HEK293 (cell line): ENCODE measurements around the gene CAMK2B.
A peak's percentile ranks its signal among the peaks of the same experiment; 100 is the strongest.

ENCODE experiments used
- GLIS1 ChIP-seq: fragments of 450-650 bp; formaldehyde crosslinking; IDR thresholded peaks from 2 replicates; pipeline ENCODE4 v1.5.1; 2016; ENCODE audit warnings: missing biosample characterization, missing genetic modification characterization
- HOXA7 ChIP-seq: sonication (generic); formaldehyde crosslinking; IDR thresholded peaks from 2 replicates; pipeline ENCODE4 v1.8.1; 2022; ENCODE audit warnings: missing genetic modification reagents, borderline replicate concordance
- KLF17 ChIP-seq: fragments of 450-650 bp; formaldehyde crosslinking; IDR thresholded peaks from 2 replicates; pipeline ENCODE4 v1.5.1; 2016; ENCODE audit warnings: missing biosample characterization, missing genetic modification characterization
- OSR2 ChIP-seq: fragments of 450-650 bp; formaldehyde crosslinking; IDR thresholded peaks from 2 replicates; pipeline ENCODE4 v1.5.1; 2016; ENCODE audit warnings: missing biosample characterization, missing genetic modification characterization
- SCRT1 ChIP-seq: fragments of 450-650 bp; formaldehyde crosslinking; IDR thresholded peaks from 2 replicates; pipeline ENCODE4 v1.5.1; 2016; ENCODE audit warnings: missing biosample characterization, missing genetic modification characterization, borderline replicate concordance
- SCRT2 ChIP-seq: fragments of 450-650 bp; formaldehyde crosslinking; IDR thresholded peaks from 2 replicates; pipeline ENCODE4 v1.5.1; 2016; ENCODE audit warnings: missing biosample characterization, missing genetic modification characterization
- SP7 ChIP-seq: fragments of 450-650 bp; formaldehyde crosslinking; IDR thresholded peaks from 2 replicates; pipeline ENCODE4 v1.5.1; 2016; ENCODE audit warnings: missing biosample characterization, missing genetic modification characterization
- ZBTB20 ChIP-seq: fragments of 450-650 bp; formaldehyde crosslinking; IDR thresholded peaks from 2 replicates; pipeline ENCODE4 v1.5.1; 2016; ENCODE audit warnings: missing biosample characterization, missing genetic modification characterization
- ZBTB6 ChIP-seq: fragments of 450-650 bp; formaldehyde crosslinking; IDR thresholded peaks from 2 replicates; pipeline ENCODE4 v1.5.1; 2017; ENCODE audit warnings: missing biosample characterization, missing genetic modification characterization
- ZBTB8A ChIP-seq: fragments of 450-650 bp; formaldehyde crosslinking; IDR thresholded peaks from 2 replicates; pipeline ENCODE4 v1.5.1; 2016; ENCODE audit warnings: missing biosample characterization, missing genetic modification characterization
- ZFHX2 ChIP-seq: fragments of 450-650 bp; formaldehyde crosslinking; conservative IDR thresholded peaks from 2 replicates; pipeline ENCODE4 v1.5.1; 2016; ENCODE audit warnings: missing biosample characterization, missing genetic modification characterization
- ZFP41 ChIP-seq: fragments of 450-650 bp; formaldehyde crosslinking; IDR thresholded peaks from 2 replicates; pipeline ENCODE4 v1.5.1; 2016; ENCODE audit warnings: missing biosample characterization, missing genetic modification characterization, borderline replicate concordance
- ZFP69B ChIP-seq: fragments of 450-650 bp; formaldehyde crosslinking; IDR thresholded peaks from 2 replicates; pipeline ENCODE4 v1.5.1; 2016; ENCODE audit warnings: missing biosample characterization, missing genetic modification characterization
- ZNF132 ChIP-seq: fragments of 450-650 bp; formaldehyde crosslinking; IDR thresholded peaks from 2 replicates; pipeline ENCODE4 v1.5.1; 2017; ENCODE audit warnings: missing biosample characterization, missing genetic modification characterization, borderline replicate concordance
- ZNF23 ChIP-seq: fragments of 450-650 bp; formaldehyde crosslinking; IDR thresholded peaks from 2 replicates; pipeline ENCODE4 v1.5.1; 2016; ENCODE audit warnings: missing biosample characterization, missing genetic modification characterization, borderline replicate concordance
- ZNF239 ChIP-seq: fragments of 450-650 bp; formaldehyde crosslinking; IDR thresholded peaks from 2 replicates; pipeline ENCODE4 v1.5.1; 2016; ENCODE audit warnings: missing biosample characterization, missing genetic modification characterization
- ZNF311 ChIP-seq: fragments of 450-650 bp; formaldehyde crosslinking; IDR thresholded peaks from 2 replicates; pipeline ENCODE4 v1.5.1; 2017; ENCODE audit warnings: missing biosample characterization, missing genetic modification characterization, borderline replicate concordance
- ZNF341 ChIP-seq: fragments of 450-650 bp; formaldehyde crosslinking; IDR thresholded peaks from 2 replicates; pipeline ENCODE4; 2016; ENCODE audit warnings: low read depth, missing biosample characterization, missing genetic modification characterization
- ZNF350 ChIP-seq: fragments of 450-650 bp; formaldehyde crosslinking; IDR thresholded peaks from 2 replicates; pipeline ENCODE4 v1.5.0; 2017; ENCODE audit warnings: missing biosample characterization, mild to moderate bottlenecking, missing genetic modification characterization
- ZNF423 ChIP-seq: fragments of 450-650 bp; formaldehyde crosslinking; IDR thresholded peaks from 2 replicates; pipeline ENCODE4 v1.5.1; 2016; ENCODE audit warnings: missing biosample characterization, missing genetic modification characterization
- ZNF514 ChIP-seq: fragments of 450-650 bp; formaldehyde crosslinking; IDR thresholded peaks from 2 replicates; pipeline ENCODE4 v1.5.1; 2016; ENCODE audit warnings: missing biosample characterization, missing genetic modification characterization
- ZNF521 ChIP-seq: fragments of 450-650 bp; formaldehyde crosslinking; IDR thresholded peaks from 2 replicates; pipeline ENCODE4 v1.5.1; 2017; ENCODE audit warnings: missing biosample characterization, mild to moderate bottlenecking, missing genetic modification characterization
- ZNF558 ChIP-seq: fragments of 450-650 bp; formaldehyde crosslinking; IDR thresholded peaks from 2 replicates; pipeline ENCODE4 v1.5.1; 2016; ENCODE audit warnings: missing biosample characterization, missing genetic modification characterization
- ZNF610 ChIP-seq: fragments of 450-650 bp; formaldehyde crosslinking; IDR thresholded peaks from 2 replicates; pipeline ENCODE4 v1.5.1; 2016; ENCODE audit warnings: missing biosample characterization, missing genetic modification characterization, borderline replicate concordance
- ZNF621 ChIP-seq: fragments of 450-650 bp; formaldehyde crosslinking; IDR thresholded peaks from 2 replicates; pipeline ENCODE4 v1.5.1; 2017; ENCODE audit warnings: missing biosample characterization, missing genetic modification characterization
- ZNF623 ChIP-seq: fragments of 450-650 bp; formaldehyde crosslinking; IDR thresholded peaks from 2 replicates; pipeline ENCODE4 v1.5.1; 2016; ENCODE audit warnings: missing biosample characterization, missing genetic modification characterization
- ZNF624 ChIP-seq: fragments of 450-650 bp; formaldehyde crosslinking; IDR thresholded peaks from 2 replicates; pipeline ENCODE4 v1.5.1; 2017; ENCODE audit warnings: missing biosample characterization, missing genetic modification characterization
- ZNF626 ChIP-seq: fragments of 450-650 bp; sonication (Bioruptor Pico); formaldehyde crosslinking; IDR thresholded peaks from 2 replicates; pipeline ENCODE4 v1.5.1; 2018; ENCODE audit warnings: missing biosample characterization, missing genetic modification characterization, inconsistent platforms
- ZNF660 ChIP-seq: fragments of 450-650 bp; IDR thresholded peaks from 2 replicates; pipeline ENCODE4 v1.5.1; 2018; ENCODE audit warnings: missing biosample characterization, mild to moderate bottlenecking, missing genetic modification characterization
- ZNF747 ChIP-seq: fragments of 450-650 bp; formaldehyde crosslinking; IDR thresholded peaks from 2 replicates; pipeline ENCODE4 v1.5.1; 2016; ENCODE audit warnings: missing biosample characterization, missing genetic modification characterization
- TF ChIP-seq, protein P1 (sequence below): fragments of 450-650 bp; formaldehyde crosslinking; IDR thresholded peaks from 2 replicates; pipeline ENCODE4 v1.5.1; 2016; ENCODE audit warnings: missing biosample characterization, missing genetic modification characterization
- TF ChIP-seq, protein P2 (sequence below): fragments of 450-650 bp; formaldehyde crosslinking; conservative IDR thresholded peaks from 2 replicates; pipeline ENCODE4 v1.5.1; 2016; ENCODE audit warnings: low read depth, missing biosample characterization, missing genetic modification characterization
- TF ChIP-seq, protein P3 (sequence below): fragments of 450-650 bp; formaldehyde crosslinking; IDR thresholded peaks from 2 replicates; pipeline ENCODE4 v1.5.1; 2017; ENCODE audit warnings: missing biosample characterization, missing genetic modification characterization

Gene CAMK2B

DNA sequence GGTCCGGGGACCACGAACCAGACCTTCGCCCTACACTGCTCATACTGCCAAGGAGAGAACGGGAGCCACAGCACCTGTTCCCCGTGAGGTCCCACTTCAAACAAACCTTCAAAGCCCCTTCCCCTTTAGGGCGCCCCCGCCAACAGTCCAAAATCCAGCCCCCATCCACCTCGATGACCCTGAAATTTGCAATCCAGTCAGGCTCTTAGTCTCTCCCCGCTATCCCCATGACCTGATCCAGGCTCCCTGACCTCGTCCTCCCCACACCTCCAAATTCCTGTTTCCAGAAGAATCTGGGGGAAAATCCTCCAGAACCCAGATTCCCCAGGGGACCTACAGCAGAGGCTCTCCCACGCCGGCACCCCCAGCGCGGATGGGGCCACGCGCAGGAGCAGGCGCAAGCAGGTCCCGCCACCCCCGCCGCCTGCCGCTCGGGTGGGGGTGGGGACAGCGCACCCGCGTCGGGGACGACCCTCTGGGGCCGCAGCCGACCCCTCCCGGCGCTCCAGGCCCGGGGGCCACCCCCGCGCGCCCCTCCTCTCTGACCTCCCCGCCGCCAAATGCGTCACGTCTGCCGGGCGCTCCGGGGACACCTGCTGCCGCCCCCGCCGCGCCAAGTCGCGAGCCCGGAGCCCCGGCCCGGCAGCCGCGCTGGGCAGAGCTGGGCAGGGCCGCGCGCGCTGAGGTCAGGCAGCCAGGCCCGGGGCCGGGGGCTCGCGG is 753 bp downstream of the CAMK2B start (continued):
- TF ChIP-seq ZNF514 (tag by site-specific recombination) (no peak), ZNF521 (no peak), ZNF624 (tag by site-specific recombination) (no peak), ZNF341 (tag by site-specific recombination) (peak; percentile 65), ZNF626 (no peak), ZBTB8A (tag by site-specific recombination) (no peak), ZNF311 (tag by site-specific recombination) (no peak), SCRT2 (no peak), ZNF132 (no peak), ZNF239 (tag by site-specific recombination) (no peak), ZNF558 (tag by site-specific recombination) (no peak), KLF17 (0 out of 2 replicates have a peak, but pooled peaks have one; percentile 25), HOXA7 (no peak), ZNF610 (no peak), ZNF660 (tag by site-specific recombination) (no peak), ZNF623 (tag by site-specific recombination) (no peak), OSR2 (tag by site-specific recombination) (no peak), ZNF350 (tag by site-specific recombination) (no peak), ZNF23 (tag by site-specific recombination) (no peak), ZNF621 (tag by site-specific recombination) (no peak), SCRT1 (no peak), GLIS1 (tag by site-specific recombination) (peak; percentile 93), ZFP41 (tag by site-specific recombination) (no peak), ZNF747 (no peak), ZNF423 (tag by site-specific recombination) (no peak), ZFHX2 (peak; percentile 91), ZBTB6 (no peak), SP7 (tag by site-specific recombination) (no peak), ZBTB20 (tag by site-specific recombination) (no peak; the same call in 1 of the 2 replicates), ZFP69B (no peak)
- TF ChIP-seq, protein P1, sequence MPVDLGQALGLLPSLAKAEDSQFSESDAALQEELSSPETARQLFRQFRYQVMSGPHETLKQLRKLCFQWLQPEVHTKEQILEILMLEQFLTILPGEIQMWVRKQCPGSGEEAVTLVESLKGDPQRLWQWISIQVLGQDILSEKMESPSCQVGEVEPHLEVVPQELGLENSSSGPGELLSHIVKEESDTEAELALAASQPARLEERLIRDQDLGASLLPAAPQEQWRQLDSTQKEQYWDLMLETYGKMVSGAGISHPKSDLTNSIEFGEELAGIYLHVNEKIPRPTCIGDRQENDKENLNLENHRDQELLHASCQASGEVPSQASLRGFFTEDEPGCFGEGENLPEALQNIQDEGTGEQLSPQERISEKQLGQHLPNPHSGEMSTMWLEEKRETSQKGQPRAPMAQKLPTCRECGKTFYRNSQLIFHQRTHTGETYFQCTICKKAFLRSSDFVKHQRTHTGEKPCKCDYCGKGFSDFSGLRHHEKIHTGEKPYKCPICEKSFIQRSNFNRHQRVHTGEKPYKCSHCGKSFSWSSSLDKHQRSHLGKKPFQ (tag by site-specific recombination), result no peak
- TF ChIP-seq, protein P2, sequence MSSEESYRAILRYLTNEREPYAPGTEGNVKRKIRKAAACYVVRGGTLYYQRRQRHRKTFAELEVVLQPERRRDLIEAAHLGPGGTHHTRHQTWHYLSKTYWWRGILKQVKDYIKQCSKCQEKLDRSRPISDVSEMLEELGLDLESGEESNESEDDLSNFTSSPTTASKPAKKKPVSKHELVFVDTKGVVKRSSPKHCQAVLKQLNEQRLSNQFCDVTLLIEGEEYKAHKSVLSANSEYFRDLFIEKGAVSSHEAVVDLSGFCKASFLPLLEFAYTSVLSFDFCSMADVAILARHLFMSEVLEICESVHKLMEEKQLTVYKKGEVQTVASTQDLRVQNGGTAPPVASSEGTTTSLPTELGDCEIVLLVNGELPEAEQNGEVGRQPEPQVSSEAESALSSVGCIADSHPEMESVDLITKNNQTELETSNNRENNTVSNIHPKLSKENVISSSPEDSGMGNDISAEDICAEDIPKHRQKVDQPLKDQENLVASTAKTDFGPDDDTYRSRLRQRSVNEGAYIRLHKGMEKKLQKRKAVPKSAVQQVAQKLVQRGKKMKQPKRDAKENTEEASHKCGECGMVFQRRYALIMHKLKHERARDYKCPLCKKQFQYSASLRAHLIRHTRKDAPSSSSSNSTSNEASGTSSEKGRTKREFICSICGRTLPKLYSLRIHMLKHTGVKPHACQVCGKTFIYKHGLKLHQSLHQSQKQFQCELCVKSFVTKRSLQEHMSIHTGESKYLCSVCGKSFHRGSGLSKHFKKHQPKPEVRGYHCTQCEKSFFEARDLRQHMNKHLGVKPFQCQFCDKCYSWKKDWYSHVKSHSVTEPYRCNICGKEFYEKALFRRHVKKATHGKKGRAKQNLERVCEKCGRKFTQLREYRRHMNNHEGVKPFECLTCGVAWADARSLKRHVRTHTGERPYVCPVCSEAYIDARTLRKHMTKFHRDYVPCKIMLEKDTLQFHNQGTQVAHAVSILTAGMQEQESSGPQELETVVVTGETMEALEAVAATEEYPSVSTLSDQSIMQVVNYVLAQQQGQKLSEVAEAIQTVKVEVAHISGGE (tag by site-specific recombination), result no peak
- TF ChIP-seq, protein P3, sequence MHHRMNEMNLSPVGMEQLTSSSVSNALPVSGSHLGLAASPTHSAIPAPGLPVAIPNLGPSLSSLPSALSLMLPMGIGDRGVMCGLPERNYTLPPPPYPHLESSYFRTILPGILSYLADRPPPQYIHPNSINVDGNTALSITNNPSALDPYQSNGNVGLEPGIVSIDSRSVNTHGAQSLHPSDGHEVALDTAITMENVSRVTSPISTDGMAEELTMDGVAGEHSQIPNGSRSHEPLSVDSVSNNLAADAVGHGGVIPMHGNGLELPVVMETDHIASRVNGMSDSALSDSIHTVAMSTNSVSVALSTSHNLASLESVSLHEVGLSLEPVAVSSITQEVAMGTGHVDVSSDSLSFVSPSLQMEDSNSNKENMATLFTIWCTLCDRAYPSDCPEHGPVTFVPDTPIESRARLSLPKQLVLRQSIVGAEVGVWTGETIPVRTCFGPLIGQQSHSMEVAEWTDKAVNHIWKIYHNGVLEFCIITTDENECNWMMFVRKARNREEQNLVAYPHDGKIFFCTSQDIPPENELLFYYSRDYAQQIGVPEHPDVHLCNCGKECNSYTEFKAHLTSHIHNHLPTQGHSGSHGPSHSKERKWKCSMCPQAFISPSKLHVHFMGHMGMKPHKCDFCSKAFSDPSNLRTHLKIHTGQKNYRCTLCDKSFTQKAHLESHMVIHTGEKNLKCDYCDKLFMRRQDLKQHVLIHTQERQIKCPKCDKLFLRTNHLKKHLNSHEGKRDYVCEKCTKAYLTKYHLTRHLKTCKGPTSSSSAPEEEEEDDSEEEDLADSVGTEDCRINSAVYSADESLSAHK (tag by site-specific recombination), result no peak
